Hepatocyte (in vitro differentiated cells): ENCODE measurements around the gene STXBP1. TPM values are rescaled to one million over a fixed set of nuclear protein-coding genes. Genes with fewer than 3 reads are reported as not detected.

Source experiments
- DNase-seq: peaks from one replicate; pipeline ENCODE4 v3.0.0-alpha.2; 2016; ENCODE audit warnings: low spot score
- H2AFZ ChIP-seq: fragments of 200-600 bp; sonication (generic); 2 replicates; pipeline ENCODE4 v1.6.0; 2016; ENCODE audit warnings: antibody characterized with exemption, mild to moderate bottlenecking
- H3K27ac ChIP-seq: fragments of 200-600 bp; sonication (generic); 2 replicates; pipeline ENCODE4 v1.5.1; 2016; ENCODE audit warnings: mild to moderate bottlenecking
- H3K27me3 ChIP-seq: fragments of 200-600 bp; sonication (generic); 2 replicates; pipeline ENCODE4 v1.6.1; 2016
- H3K36me3 ChIP-seq: fragments of 200-600 bp; sonication (generic); replicated peaks from 2 replicates; pipeline ENCODE4 v1.5.1; 2016; ENCODE audit warnings: low read depth; ENCODE audit not compliant: insufficient read depth
- H3K4me1 ChIP-seq: fragments of 200-600 bp; sonication (generic); 2 replicates; pipeline ENCODE4 v1.5.1; 2016; ENCODE audit warnings: mild to moderate bottlenecking, moderate library complexity; ENCODE audit not compliant: insufficient read depth
- H3K4me2 ChIP-seq: fragments of 200-600 bp; sonication (generic); 2 replicates; pipeline ENCODE4 v1.6.0; 2016
- H3K4me3 ChIP-seq: fragments of 200-600 bp; sonication (generic); 2 replicates; pipeline ENCODE4 v1.5.1; 2016; ENCODE audit warnings: mild to moderate bottlenecking
- H3K79me2 ChIP-seq: fragments of 200-600 bp; sonication (generic); 2 replicates; pipeline ENCODE4 v1.6.0; 2017; ENCODE audit warnings: mild to moderate bottlenecking
- H3K9me2 ChIP-seq: fragments of 200-600 bp; sonication (generic); replicated peaks from 2 replicates; pipeline ENCODE4 v1.6.0; 2017; ENCODE audit warnings: mild to moderate bottlenecking; ENCODE audit not compliant: insufficient read depth
- H3K9me3 ChIP-seq: fragments of 200-600 bp; sonication (generic); 2 replicates; pipeline ENCODE4 v1.5.1; 2016; ENCODE audit warnings: low read depth, mild to moderate bottlenecking
- H4K20me1 ChIP-seq: fragments of 200-600 bp; sonication (generic); 2 replicates; pipeline ENCODE4 v1.6.0; 2016; ENCODE audit warnings: mild to moderate bottlenecking; ENCODE audit not compliant: insufficient read depth, poor library complexity, severe bottlenecking
- CTCF ChIP-seq: fragments of 200-600 bp; sonication (generic); IDR thresholded peaks from 2 replicates; pipeline ENCODE4 v1.5.1; 2016; ENCODE audit warnings: antibody characterized with exemption, mild to moderate bottlenecking; ENCODE audit not compliant: poor library complexity
- EZH2 ChIP-seq: fragments of 200-600 bp; sonication (generic); IDR thresholded peaks from 2 replicates; pipeline ENCODE4 v1.6.1; 2016; ENCODE audit warnings: antibody characterized with exemption, mild to moderate bottlenecking, borderline replicate concordance
- EZH2phosphoT487 ChIP-seq: fragments of 200-600 bp; sonication (generic); IDR thresholded peaks from one replicate; pipeline ENCODE4 v1.6.1; 2018; ENCODE audit warnings: antibody characterized with exemption, mild to moderate bottlenecking, low read depth, moderate library complexity; ENCODE audit not compliant: unreplicated experiment, severe bottlenecking
- WGBS: methylation state at CpG from one replicate; pipeline ENCODE4 v1.1.6; 2016; ENCODE audit warnings: low lambda C conversion rate; ENCODE audit errors: missing lambda C conversion rate; 5-methylcytosine and 5-hydroxymethylcytosine counted together
- polyA plus RNA-seq: library from polyadenylated mRNA; unstranded; fragments of >200 nt; fragmentation: Nextera tagmentation; extraction: Ambion mirVana; gene quantifications from 2 replicates; pipeline ENCODE4 v1.2.1, GENCODE V29; 2016
- total RNA-seq: library from RNA; depleted of rRNA; stranded (reverse); fragments of >200 nt; gene quantifications from 2 replicates; pipeline ENCODE4 v1.2.3, GENCODE V29; 2014

Gene STXBP1
- total and polyA plus RNA-seq, 2 experiments from 2014 or later, result 22.6 to 27.6 TPM

- Histone ChIP-seq H3K27me3 (no peaks in the 10 kb centered on the region), H3K4me1 (peaks cover 4% of the 10 kb centered on the region), H3K9me3 (no peaks in the 10 kb centered on the region), H3K9me2 (no peaks in the 10 kb centered on the region), H3K4me2 (no peak overlapping the region), H3K27ac (no peak overlapping the region), H2AFZ (no peak overlapping the region), H3K36me3 (no peaks in the 10 kb centered on the region), H4K20me1 (no peaks in the 10 kb centered on the region), H3K4me3 (no peak overlapping the region), H3K79me2 (peaks cover 5% of the 10 kb centered on the region)
- no peak for TF ChIP-seq EZH2
- TF ChIP-seq EZH2phosphoT487, result no peak
- no peak for TF ChIP-seq CTCF
- 92% methylated on average over 9 of the region's 9 CpGs for WGBS
- no peak for DNase-seq
These were observed 118.8 kb downstream of the STXBP1 start for GRCh38 chr9:127730799-127731410.

GRCh38 chr9:127731938-127732337 lies 119.9 kb downstream of the STXBP1 start:
- no peak overlapping the region for H3K27ac ChIP-seq

GRCh38 chr9:127732444-127732843 lies 120.4 kb downstream of the STXBP1 start:
- WGBS, result 98% methylated on average over 21 of the region's 21 CpGs
- H2AFZ ChIP-seq, result no peak overlapping the region
- peaks cover 4% of the 10 kb centered on the region for H3K4me1 ChIP-seq

More at GRCh38 chr9:127731938-127732337, 119.9 kb downstream of the STXBP1 start:
- peaks cover 4% of the 10 kb centered on the region for H3K4me1 ChIP-seq
- no peak for DNase-seq
- H3K36me3 ChIP-seq, result no peaks in the 10 kb centered on the region
- TF ChIP-seq CTCF (no peak), EZH2phosphoT487 (no peak), EZH2 (no peak)
- no peak overlapping the region for H3K4me2 ChIP-seq
- no peak overlapping the region for H2AFZ ChIP-seq
- WGBS, result 93% methylated on average over 16 of the region's 16 CpGs
- no peaks in the 10 kb centered on the region for H4K20me1 ChIP-seq
- no peak overlapping the region for H3K4me3 ChIP-seq
- H3K9me2 ChIP-seq, result no peaks in the 10 kb centered on the region
- peaks cover 5% of the 10 kb centered on the region for H3K79me2 ChIP-seq
- H3K27me3 ChIP-seq, result no peaks in the 10 kb centered on the region
- no peaks in the 10 kb centered on the region for H3K9me3 ChIP-seq

More at GRCh38 chr9:127732444-127732843, 120.4 kb downstream of the STXBP1 start:
- Histone ChIP-seq H3K36me3 (no peaks in the 10 kb centered on the region), H3K4me3 (no peak overlapping the region), H3K27me3 (no peaks in the 10 kb centered on the region), H3K9me2 (no peaks in the 10 kb centered on the region), H3K9me3 (no peaks in the 10 kb centered on the region), H3K4me2 (no peak overlapping the region), H4K20me1 (no peaks in the 10 kb centered on the region), H3K27ac (no peak overlapping the region), H3K79me2 (peaks cover 5% of the 10 kb centered on the region)
- TF ChIP-seq EZH2phosphoT487 (no peak), CTCF (no peak), EZH2 (no peak)
- no peak for DNase-seq
